GM21825 (cell line): ENCODE data around the gene ARL14EP.

Experiments used
- ATAC-seq: cut with Tn5 transposase; IDR thresholded peaks from one replicate; pipeline ENCODE4 v1.9.1; 2021; ENCODE audit warnings: mild to moderate bottlenecking, moderate library complexity; ENCODE audit not compliant: unreplicated experiment

The ARL14EP gene

GRCh38 chr11:30368394-30368793 lies 45.5 kb downstream of the ARL14EP start:
- no peak for ATAC-seq

- ATAC-seq, result no peak
These were observed 47.3 kb downstream of the ARL14EP start for GRCh38 chr11:30370164-30370563.

- no peak for ATAC-seq
These were observed 54.4 kb downstream of the ARL14EP start for GRCh38 chr11:30377347-30377746.

GRCh38 chr11:30380846-30381245 lies 57.9 kb downstream of the ARL14EP start:
- no peak for ATAC-seq

GRCh38 chr11:30381879-30382278 lies 59.0 kb downstream of the ARL14EP start:
- no peak for ATAC-seq
